Parathyroid adenoma (tissue), 2 donors: ENCODE data around the gene NUP153.

Source experiments
- H2AFZ ChIP-seq: fragments of 300-600 bp; sonication (generic); one replicate; pipeline ENCODE4 v1.7.0; 2017; ENCODE audit warnings: antibody characterized with exemption, mild to moderate bottlenecking
- H3K27ac ChIP-seq: fragments of 300-600 bp; sonication (generic); one replicate; pipeline ENCODE4 v1.7.0; 2017
- H3K27me3 ChIP-seq: fragments of 300-600 bp; sonication (generic); one replicate; pipeline ENCODE4 v1.7.0; 2017; ENCODE audit warnings: low read length; ENCODE audit not compliant: control insufficient read depth, insufficient read depth
- H3K36me3 ChIP-seq: fragments of 300-600 bp; sonication (generic); one replicate; pipeline ENCODE4 v1.7.0; 2017; ENCODE audit warnings: low read length; ENCODE audit not compliant: control insufficient read depth, insufficient read depth
- H3K4me1 ChIP-seq: fragments of 300-600 bp; sonication (generic); one replicate; pipeline ENCODE4 v1.7.0; 2017; ENCODE audit warnings: control low read depth
- H3K4me2 ChIP-seq: fragments of 300-600 bp; sonication (generic); one replicate; pipeline ENCODE4 v1.7.0; 2017; ENCODE audit warnings: low read length
- H3K4me3 ChIP-seq: fragments of 300-600 bp; sonication (generic); one replicate; pipeline ENCODE4 v1.7.0; 2017; ENCODE audit warnings: low read depth, low read length
- H3K79me2 ChIP-seq: fragments of 300-600 bp; sonication (generic); one replicate; pipeline ENCODE4 v1.7.0; 2017; ENCODE audit warnings: control low read depth
- H3K9ac ChIP-seq: fragments of 300-600 bp; sonication (generic); one replicate; pipeline ENCODE4 v1.7.0; 2017; ENCODE audit warnings: mild to moderate bottlenecking
- H3K9me3 ChIP-seq: fragments of 300-600 bp; sonication (generic); one replicate; pipeline ENCODE4 v1.7.0; 2017; ENCODE audit warnings: low read length; ENCODE audit not compliant: control insufficient read depth
- TF ChIP-seq, protein P1 (sequence below): fragments of 300-600 bp; sonication (generic); IDR thresholded peaks from one replicate; pipeline ENCODE4 v1.7.0; 2017; ENCODE audit warnings: antibody characterized with exemption, mild to moderate bottlenecking
- donor health status: primary hyperparathyroidism.

Gene NUP153

DNA sequence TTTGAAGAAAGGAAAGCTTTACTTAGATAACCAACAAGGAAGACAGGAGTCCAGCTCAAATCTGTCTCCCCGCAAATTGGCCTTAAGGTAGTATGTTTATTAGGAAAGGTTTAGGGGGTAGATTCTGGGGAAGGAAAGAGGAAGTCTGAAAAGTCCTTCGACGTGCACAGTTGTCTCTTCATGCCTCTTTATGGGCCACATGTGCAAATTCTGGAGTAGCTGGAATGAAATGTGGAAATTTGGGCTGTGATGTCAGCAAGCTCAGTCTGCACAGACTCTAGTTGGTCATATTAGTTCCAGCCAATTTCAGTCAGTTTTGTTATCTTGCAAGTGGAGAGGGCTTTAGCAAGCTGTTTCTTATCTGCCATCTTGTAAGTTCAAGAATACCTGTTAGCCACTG lies 50.1 kb downstream of the NUP153 start:
- Histone ChIP-seq H3K4me3 (no peak overlapping the region), H3K4me2 (no peak overlapping the region), H2AFZ (no peak overlapping the region), H3K27me3 (no peaks in the 10 kb centered on the region), H3K27ac (no peak overlapping the region), H3K36me3 (no peaks in the 10 kb centered on the region), H3K79me2 (peaks cover 15% of the 10 kb centered on the region), H3K9ac (no peak overlapping the region), H3K9me3 (no peaks in the 10 kb centered on the region), H3K4me1 (no peaks in the 10 kb centered on the region)
- TF ChIP-seq, protein P1, sequence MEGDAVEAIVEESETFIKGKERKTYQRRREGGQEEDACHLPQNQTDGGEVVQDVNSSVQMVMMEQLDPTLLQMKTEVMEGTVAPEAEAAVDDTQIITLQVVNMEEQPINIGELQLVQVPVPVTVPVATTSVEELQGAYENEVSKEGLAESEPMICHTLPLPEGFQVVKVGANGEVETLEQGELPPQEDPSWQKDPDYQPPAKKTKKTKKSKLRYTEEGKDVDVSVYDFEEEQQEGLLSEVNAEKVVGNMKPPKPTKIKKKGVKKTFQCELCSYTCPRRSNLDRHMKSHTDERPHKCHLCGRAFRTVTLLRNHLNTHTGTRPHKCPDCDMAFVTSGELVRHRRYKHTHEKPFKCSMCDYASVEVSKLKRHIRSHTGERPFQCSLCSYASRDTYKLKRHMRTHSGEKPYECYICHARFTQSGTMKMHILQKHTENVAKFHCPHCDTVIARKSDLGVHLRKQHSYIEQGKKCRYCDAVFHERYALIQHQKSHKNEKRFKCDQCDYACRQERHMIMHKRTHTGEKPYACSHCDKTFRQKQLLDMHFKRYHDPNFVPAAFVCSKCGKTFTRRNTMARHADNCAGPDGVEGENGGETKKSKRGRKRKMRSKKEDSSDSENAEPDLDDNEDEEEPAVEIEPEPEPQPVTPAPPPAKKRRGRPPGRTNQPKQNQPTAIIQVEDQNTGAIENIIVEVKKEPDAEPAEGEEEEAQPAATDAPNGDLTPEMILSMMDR: no peak

DNA sequence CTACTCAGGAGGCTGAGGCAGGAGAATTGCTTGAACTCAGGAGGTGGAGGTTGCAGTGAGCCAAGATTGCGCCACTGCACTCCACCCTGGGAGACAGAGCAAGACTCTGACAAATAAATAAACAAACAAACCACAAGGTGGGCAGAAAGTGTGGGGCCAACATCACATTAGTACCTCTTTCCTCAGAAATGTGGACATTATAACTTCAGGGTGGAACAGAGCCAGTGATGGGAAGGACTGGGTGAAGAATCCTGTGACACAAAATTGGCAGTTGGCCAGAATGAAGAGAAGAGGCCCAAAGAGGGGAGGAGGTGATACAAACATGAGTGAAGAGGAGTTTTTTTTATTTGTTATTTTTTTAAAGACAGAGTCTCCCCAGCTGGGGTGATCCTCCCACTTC lies 50.6 kb downstream of the NUP153 start:
- TF ChIP-seq, protein P1: no peak
- no peak overlapping the region for H2AFZ ChIP-seq
- no peaks in the 10 kb centered on the region for H3K9me3 ChIP-seq
- no peaks in the 10 kb centered on the region for H3K36me3 ChIP-seq
- no peak overlapping the region for H3K4me2 ChIP-seq
- no peak overlapping the region for H3K27ac ChIP-seq
- H3K27me3 ChIP-seq: no peaks in the 10 kb centered on the region
- H3K4me3 ChIP-seq: no peak overlapping the region
- H3K4me1 ChIP-seq: no peaks in the 10 kb centered on the region
- peaks cover 16% of the 10 kb centered on the region for H3K79me2 ChIP-seq
- H3K9ac ChIP-seq: no peak overlapping the region

DNA sequence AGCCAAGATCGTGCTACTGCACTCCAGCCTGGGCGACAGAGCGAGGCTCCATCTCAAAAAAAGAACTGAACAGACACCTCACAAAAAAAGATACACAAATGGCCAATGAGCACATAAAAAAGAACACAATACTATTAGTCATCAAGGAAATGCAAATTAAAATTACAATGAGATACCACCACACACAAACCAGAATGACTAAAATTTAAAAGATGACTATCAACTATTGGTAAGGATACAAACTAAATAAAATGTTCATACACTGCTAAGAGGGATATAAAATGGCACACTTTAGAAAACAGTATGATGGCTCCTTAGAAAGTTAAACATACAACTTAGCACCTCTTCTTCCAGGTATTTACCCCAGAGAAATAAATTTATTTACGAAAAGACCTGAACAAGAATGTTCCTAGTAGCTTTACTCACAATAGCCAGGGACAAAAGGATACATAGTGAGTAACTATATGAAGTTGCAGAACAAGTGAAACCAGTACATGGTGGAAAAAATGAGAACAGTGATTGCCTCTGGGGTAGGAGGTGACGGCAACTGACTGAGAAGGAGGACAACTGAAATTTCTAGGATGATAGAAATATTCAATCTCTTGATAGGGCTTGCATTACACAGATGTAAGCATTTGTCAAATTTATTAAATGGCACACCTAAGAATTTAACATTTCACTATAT lies 53.4 kb downstream of the NUP153 start:
- no peak overlapping the region for H2AFZ ChIP-seq
- H3K4me2 ChIP-seq: no peak overlapping the region
- H3K9me3 ChIP-seq: no peaks in the 10 kb centered on the region
- no peaks in the 10 kb centered on the region for H3K4me1 ChIP-seq
- TF ChIP-seq, protein P1: no peak
- H3K36me3 ChIP-seq: no peaks in the 10 kb centered on the region
- no peak overlapping the region for H3K9ac ChIP-seq
- no peaks in the 10 kb centered on the region for H3K27me3 ChIP-seq
- no peak overlapping the region for H3K27ac ChIP-seq
- H3K79me2 ChIP-seq: peaks cover 10% of the 10 kb centered on the region
- H3K4me3 ChIP-seq: no peak overlapping the region

DNA sequence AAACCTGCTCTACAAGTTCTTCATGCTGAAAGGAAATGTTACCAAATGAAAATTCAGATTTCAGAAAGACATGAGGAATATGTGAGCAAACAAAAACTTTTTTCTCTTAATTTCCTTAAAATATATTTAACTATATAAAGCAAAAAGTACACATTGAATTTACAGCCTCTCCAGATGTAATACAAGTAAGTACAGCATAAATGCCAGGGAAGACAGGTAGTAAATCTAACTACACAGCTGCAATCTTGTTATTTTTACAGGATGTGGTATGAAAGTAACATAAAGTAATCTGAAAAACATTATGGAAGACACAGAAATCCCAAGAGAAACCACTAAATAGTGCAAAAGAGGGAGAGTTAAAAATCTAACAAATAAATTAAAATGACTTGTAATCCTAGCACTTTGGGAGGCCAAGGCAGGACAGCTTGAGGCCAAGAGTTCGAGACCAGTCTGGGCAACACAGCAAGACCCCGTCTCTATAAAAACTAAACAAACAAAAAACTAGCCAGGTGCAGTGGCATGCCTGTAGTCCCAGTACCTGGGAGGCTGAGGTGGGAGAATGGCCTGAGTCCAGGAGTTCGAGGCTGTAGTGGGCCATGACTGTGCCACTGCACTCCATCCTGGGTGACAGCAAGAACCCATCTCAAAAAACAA lies 55.9 kb downstream of the NUP153 start:
- TF ChIP-seq, protein P1: no peak

More for the DNA sequence above, 55.9 kb downstream of the NUP153 start:
- no peak overlapping the region for H2AFZ ChIP-seq
- no peaks in the 10 kb centered on the region for H3K9me3 ChIP-seq
- no peak overlapping the region for H3K9ac ChIP-seq
- peaks cover 6% of the 10 kb centered on the region for H3K79me2 ChIP-seq
- no peaks in the 10 kb centered on the region for H3K27me3 ChIP-seq
- H3K4me3 ChIP-seq: no peak overlapping the region
- no peaks in the 10 kb centered on the region for H3K36me3 ChIP-seq
- no peaks in the 10 kb centered on the region for H3K4me1 ChIP-seq
- no peak overlapping the region for H3K4me2 ChIP-seq
- H3K27ac ChIP-seq: no peak overlapping the region
